Measurements from ENCODE around the gene CSTF2. TPM values are rescaled to one million over a fixed set of nuclear protein-coding genes. Genes with fewer than 3 reads are reported as not detected.
"Not testable (repeated sequence)": the region's sequence is repeated elsewhere in the genome, so short reads cannot be mapped to it uniquely, and the experiment has no call there.

The CSTF2 gene, protein sequence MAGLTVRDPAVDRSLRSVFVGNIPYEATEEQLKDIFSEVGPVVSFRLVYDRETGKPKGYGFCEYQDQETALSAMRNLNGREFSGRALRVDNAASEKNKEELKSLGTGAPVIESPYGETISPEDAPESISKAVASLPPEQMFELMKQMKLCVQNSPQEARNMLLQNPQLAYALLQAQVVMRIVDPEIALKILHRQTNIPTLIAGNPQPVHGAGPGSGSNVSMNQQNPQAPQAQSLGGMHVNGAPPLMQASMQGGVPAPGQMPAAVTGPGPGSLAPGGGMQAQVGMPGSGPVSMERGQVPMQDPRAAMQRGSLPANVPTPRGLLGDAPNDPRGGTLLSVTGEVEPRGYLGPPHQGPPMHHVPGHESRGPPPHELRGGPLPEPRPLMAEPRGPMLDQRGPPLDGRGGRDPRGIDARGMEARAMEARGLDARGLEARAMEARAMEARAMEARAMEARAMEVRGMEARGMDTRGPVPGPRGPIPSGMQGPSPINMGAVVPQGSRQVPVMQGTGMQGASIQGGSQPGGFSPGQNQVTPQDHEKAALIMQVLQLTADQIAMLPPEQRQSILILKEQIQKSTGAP
- total RNA-seq: 10 to 100 TPM; 38.9 to 44.5 TPM

DNA sequence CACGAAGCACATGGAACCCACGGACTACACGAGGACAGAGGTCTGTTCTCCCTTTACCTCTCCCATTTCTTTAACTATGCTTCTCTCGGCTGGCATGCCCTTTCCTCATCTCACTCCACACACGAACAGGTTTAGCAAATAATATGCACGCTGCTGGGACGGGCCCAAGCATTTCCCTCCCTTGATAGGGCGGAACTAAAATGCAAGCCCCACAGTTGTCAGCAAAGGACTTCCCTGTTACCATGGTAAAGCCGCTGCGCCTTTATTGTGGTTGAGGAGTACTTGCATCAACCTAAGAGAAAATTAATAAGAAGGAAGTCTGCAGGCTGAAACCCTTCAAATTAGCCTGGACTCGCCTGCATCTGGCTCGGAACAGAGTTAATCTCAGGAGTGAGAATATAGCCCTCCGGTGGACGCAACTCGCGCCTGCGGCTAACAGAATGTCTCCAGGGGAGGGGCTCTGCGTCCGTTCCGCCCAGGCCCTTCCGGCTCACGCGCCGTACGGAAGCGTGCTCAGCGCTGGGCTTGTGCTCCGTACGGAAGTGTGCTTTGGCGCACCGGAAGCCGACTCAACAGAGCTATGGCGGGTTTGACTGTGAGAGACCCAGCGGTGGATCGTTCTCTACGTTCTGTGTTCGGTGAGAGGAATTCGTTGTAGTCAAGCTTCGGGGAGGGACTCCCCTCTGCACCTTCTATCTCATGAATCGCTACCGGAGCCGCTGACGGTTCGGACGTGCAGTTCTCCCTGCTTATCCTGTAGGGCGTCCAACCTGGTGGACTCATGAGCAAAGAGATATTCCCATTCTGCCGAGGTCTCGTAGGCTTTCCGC, at the start of gene CSTF2:
Gene CSTF2 (plus strand): TSS at position 555 of the 830 bp plus-strand sequence. CDS start 26 bp downstream, at position 581.
- H3K4me3 Mint-ChIP-seq: peak within 1 kb of the TSS; percentile 87
- H3K9me3 Mint-ChIP-seq (ENCODE audit: low read depth): no peaks in the 10 kb centered on the region
- peaks cover 15% of the 10 kb centered on the region for H3K4me1 Mint-ChIP-seq
- DNase-seq (peak; percentile 88), ATAC-seq (peak; percentile 99)
- H3K27ac Mint-ChIP-seq: peak within 1 kb of the TSS; percentile 82
- CTCF ChIA-PET: interaction anchor here (1.2 kb wide), 1 partner anchor 9 kb away, joined by 6 read pairs; no protein-coding TSS in a partner anchor
- H3K36me3 Mint-ChIP-seq: peaks cover 21% of the 10 kb centered on the region
- H3K27me3 Mint-ChIP-seq: peaks cover 14% of the 10 kb centered on the region

GRCh38 chrX:100796371-100796770, 23.8 kb upstream of the CSTF2 start:
- H3K27me3 Mint-ChIP-seq; DNase-seq; H3K36me3 Mint-ChIP-seq; H3K4me1 Mint-ChIP-seq; H3K4me3 Mint-ChIP-seq; CTCF ChIA-PET; ATAC-seq; H3K9me3 Mint-ChIP-seq (ENCODE audit: low read depth); H3K27ac Mint-ChIP-seq: not testable (repeated sequence)

DNA sequence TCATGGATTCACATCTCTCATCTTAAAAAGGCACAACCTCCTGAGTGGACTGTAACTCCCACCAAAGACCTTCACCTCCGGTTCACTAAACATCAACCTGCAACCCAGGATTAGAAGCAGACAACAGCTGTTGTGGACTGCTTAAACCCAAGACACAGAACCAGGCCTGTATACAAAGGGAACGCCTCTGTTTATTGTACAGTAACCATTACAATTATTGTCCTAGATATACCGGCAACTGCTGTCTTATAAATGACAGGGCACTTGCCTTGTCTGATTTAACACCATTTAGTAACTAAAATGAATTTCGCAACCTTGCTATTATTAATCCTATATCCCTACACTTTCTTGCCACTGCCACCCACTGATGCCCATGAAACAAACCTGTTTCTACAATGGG, 22.8 kb upstream of the CSTF2 start:
- Mint-ChIP-seq H3K27ac (no peak overlapping the region), H3K9me3 (ENCODE audit: low read depth) (no peaks in the 10 kb centered on the region), H3K4me1 (no peaks in the 10 kb centered on the region), H3K27me3 (peaks cover 3% of the 10 kb centered on the region), H3K36me3 (no peaks in the 10 kb centered on the region), H3K4me3 (no peak overlapping the region)
- CTCF ChIA-PET: no interaction called here
- ATAC-seq (no peak), DNase-seq (no peak)

- Mint-ChIP-seq H3K4me3 (no peak overlapping the region), H3K4me1 (no peaks in the 10 kb centered on the region), H3K9me3 (ENCODE audit: low read depth) (no peaks in the 10 kb centered on the region), H3K36me3 (no peaks in the 10 kb centered on the region), H3K27ac (no peak overlapping the region), H3K27me3 (peaks cover 8% of the 10 kb centered on the region)
- no peak for DNase-seq
- ATAC-seq: no peak
- CTCF ChIA-PET: no interaction called here
Observed at GRCh38 chrX:100798484-100799214, 21.5 kb upstream of the CSTF2 start.

- H3K4me1 Mint-ChIP-seq: no peaks in the 10 kb centered on the region
Observed at GRCh38 chrX:100802843-100803242, 17.3 kb upstream of the CSTF2 start.

DNA sequence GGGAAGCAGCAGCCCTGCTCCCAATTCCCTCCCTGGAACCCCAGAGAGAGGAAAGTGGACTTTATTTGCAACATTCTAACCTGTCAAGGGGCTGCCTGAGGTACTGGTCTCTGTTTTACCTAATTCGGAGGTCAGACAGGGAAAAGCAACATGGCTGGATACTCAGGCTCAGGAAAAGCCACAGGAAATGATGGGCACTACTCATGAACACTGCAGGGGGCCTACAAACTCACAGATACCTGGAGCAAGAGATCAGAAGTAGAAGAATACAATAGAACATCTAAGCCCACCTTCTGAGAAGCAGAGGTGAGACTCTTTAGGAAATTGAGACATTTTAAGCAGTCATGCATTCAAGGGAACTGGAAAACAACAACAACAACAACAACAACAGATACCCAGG, 15.4 kb upstream of the CSTF2 start:
- no peaks in the 10 kb centered on the region for H3K36me3 Mint-ChIP-seq
- no peak for ATAC-seq
- no peaks in the 10 kb centered on the region for H3K9me3 Mint-ChIP-seq (ENCODE audit: low read depth)
- no peak overlapping the region for H3K27ac Mint-ChIP-seq
- H3K4me1 Mint-ChIP-seq: no peaks in the 10 kb centered on the region
- CTCF ChIA-PET: no interaction called here
- DNase-seq: no peak
- H3K4me3 Mint-ChIP-seq: no peak overlapping the region
- H3K27me3 Mint-ChIP-seq: peaks cover 31% of the 10 kb centered on the region

More at GRCh38 chrX:100802843-100803242, 17.3 kb upstream of the CSTF2 start:
- CTCF ChIA-PET: no interaction called here
- peaks cover 20% of the 10 kb centered on the region for H3K27me3 Mint-ChIP-seq
- DNase-seq (no peak), ATAC-seq (no peak)
- H3K36me3 Mint-ChIP-seq: no peaks in the 10 kb centered on the region
- H3K9me3 Mint-ChIP-seq (ENCODE audit: low read depth): no peaks in the 10 kb centered on the region
- no peak overlapping the region for H3K27ac Mint-ChIP-seq
- no peak overlapping the region for H3K4me3 Mint-ChIP-seq

- H3K9me3 Mint-ChIP-seq (ENCODE audit: low read depth); DNase-seq; CTCF ChIA-PET; H3K36me3 Mint-ChIP-seq; ATAC-seq; H3K4me1 Mint-ChIP-seq; H3K27ac Mint-ChIP-seq; H3K4me3 Mint-ChIP-seq: not testable (repeated sequence)
- H3K27me3 Mint-ChIP-seq: peaks cover 40% of the 10 kb centered on the region
Observed at GRCh38 chrX:100808265-100808664, 11.9 kb upstream of the CSTF2 start.

GRCh38 chrX:100812216-100813158, 7.7 kb upstream of the CSTF2 start:
- H3K4me1 Mint-ChIP-seq: no peaks in the 10 kb centered on the region
- no peak overlapping the region for H3K27ac Mint-ChIP-seq
- H3K4me3 Mint-ChIP-seq: no peak overlapping the region
- no peaks in the 10 kb centered on the region for H3K36me3 Mint-ChIP-seq
- no peak for DNase-seq
- no peak for ATAC-seq
- peaks cover 43% of the 10 kb centered on the region for H3K27me3 Mint-ChIP-seq
- no peaks in the 10 kb centered on the region for H3K9me3 Mint-ChIP-seq (ENCODE audit: low read depth)
- CTCF ChIA-PET: no interaction called here

DNA sequence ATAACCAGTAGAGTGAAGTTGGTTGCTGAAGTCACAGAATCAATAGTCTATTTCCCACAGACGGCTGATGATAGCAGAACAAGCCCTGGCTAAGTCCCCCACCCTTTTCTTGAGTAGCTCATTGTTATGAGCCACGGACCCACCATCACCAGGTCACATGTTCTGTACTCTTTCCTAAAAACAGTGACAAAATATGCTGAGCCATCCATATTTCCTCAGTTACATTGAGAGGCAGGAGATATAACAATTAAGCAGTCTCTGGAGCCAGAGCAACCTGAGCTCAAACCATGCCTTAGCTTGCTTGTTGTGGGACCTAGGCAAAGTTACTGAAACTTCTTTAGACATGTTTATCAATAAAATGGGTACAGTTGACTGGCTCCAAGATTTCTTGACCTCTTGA, 2.9 kb upstream of the CSTF2 start:
- CTCF ChIA-PET: no interaction called here
- H3K9me3 Mint-ChIP-seq (ENCODE audit: low read depth): no peaks in the 10 kb centered on the region
- peaks cover 14% of the 10 kb centered on the region for H3K27me3 Mint-ChIP-seq
- H3K4me3 Mint-ChIP-seq: no peak overlapping the region
- peaks cover 12% of the 10 kb centered on the region for H3K4me1 Mint-ChIP-seq
- DNase-seq (no peak), ATAC-seq (no peak)
- peaks cover 7% of the 10 kb centered on the region for H3K36me3 Mint-ChIP-seq
- no peak overlapping the region for H3K27ac Mint-ChIP-seq

DNA sequence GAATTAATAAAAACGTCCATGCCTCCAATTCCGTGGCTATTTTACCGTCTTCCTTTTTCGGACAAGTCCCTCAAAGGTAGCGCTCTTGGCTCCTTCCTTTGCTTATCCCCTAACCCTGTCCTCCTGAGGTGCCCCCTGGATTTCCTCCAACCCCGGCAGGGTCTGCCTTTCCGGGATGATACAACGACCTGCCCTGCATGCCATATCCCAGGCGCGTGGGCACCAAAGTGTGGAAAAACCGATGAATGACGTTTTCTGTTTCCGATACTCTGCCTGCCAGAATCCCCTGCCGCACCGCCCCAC, 706 bp upstream of the CSTF2 start:
- ATAC-seq: no peak
- Mint-ChIP-seq H3K9me3 (ENCODE audit: low read depth) (no peaks in the 10 kb centered on the region), H3K36me3 (peaks cover 17% of the 10 kb centered on the region), H3K4me3 (peak overlapping the region; percentile 87), H3K4me1 (peaks cover 15% of the 10 kb centered on the region), H3K27me3 (peaks cover 14% of the 10 kb centered on the region), H3K27ac (peak overlapping the region; percentile 82)
- CTCF ChIA-PET: no interaction called here
- no peak for DNase-seq

DNA sequence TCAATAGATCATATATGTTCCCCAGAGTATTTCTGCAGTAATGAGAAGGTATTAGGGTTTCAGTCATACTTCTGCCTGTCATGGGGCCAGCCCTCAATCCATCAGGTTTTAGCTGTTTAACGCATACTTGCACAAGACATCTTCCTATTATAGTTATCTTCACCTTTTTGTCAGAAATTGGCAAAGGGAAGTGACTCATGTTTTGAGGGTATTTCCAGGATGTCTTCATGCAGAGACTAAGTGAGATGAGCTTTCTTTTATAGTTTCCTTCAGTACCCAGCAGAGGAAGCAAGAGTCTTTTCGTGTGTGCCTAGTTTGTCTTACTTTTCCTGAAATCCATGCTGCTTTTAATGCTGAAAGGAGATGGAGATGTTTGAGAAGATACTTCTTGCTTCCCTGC, 9.5 kb downstream of the CSTF2 start:
- CTCF ChIA-PET: interaction anchor here (0.5 to 1.8 kb wide), 2 partner anchors 9 to 268 kb away, joined by 3 to 6 read pairs; partner anchors contain the start of gene CSTF2
- H3K4me1 Mint-ChIP-seq: peaks cover 25% of the 10 kb centered on the region
- no peaks in the 10 kb centered on the region for H3K9me3 Mint-ChIP-seq (ENCODE audit: low read depth)
- H3K27me3 Mint-ChIP-seq: no peaks in the 10 kb centered on the region
- peak; percentile 91 for ATAC-seq
- peaks cover 54% of the 10 kb centered on the region for H3K36me3 Mint-ChIP-seq
- H3K4me3 Mint-ChIP-seq: peak overlapping the region; percentile 67
- no peak for DNase-seq
- peak overlapping the region; percentile 93 for H3K27ac Mint-ChIP-seq

- no peak for DNase-seq
- Mint-ChIP-seq H3K27ac (peak overlapping the region; percentile 93), H3K4me3 (peak overlapping the region; percentile 67), H3K9me3 (ENCODE audit: low read depth) (no peaks in the 10 kb centered on the region), H3K4me1 (peaks cover 25% of the 10 kb centered on the region), H3K27me3 (no peaks in the 10 kb centered on the region), H3K36me3 (peaks cover 51% of the 10 kb centered on the region)
- CTCF ChIA-PET: interaction anchor here (1.8 kb wide), 1 partner anchor 10 kb away, joined by 6 read pairs; the partner anchor contains the start of gene CSTF2
- peak; percentile 15 for ATAC-seq
Observed at GRCh38 chrX:100830143-100830542, 10.0 kb downstream of the CSTF2 start.

Data from activated CD8-positive, alpha-beta memory T cell treated with anti-CD3 and anti-CD28 coated beads, Interleukin-2, amount 10 ng/mL, durations not matched to agents 7 days and 5 days (primary cell).